Muscle of leg (tissue), 9 donors: ENCODE measurements around the gene NCF1. TPM values are rescaled to one million over a fixed set of nuclear protein-coding genes. Genes with fewer than 3 reads are reported as not detected.

Experiments
- polyA plus RNA-seq, 8 donors: library from polyadenylated mRNA; unstranded; fragments of 120-200 nt; gene quantifications; one replicate each; pipeline versions ENCODE4 v1.2.1 to v1.2.3, GENCODE V29; 2013; ENCODE audit warnings: inconsistent platforms in 1 of 8, low replicate concordance in 1 of 8; ENCODE audit not compliant: insufficient read length in 8 of 8, insufficient read depth in 1 of 8
- total RNA-seq: library from RNA; stranded (reverse); fragments of 120-200 nt; gene quantifications from one replicate; pipeline ENCODE4 v1.2.4, GENCODE V29; 2013

The NCF1 gene
- total and polyA plus RNA-seq, 9 donors, result 0.66 to 3.4 (median 1.4) TPM

Other genes with a start within 250 kb of the NCF1 start
- 101 TPM for gene GTF2I, start 116.3 kb upstream of the NCF1 start, total RNA-seq
- gene GTF2I, start 116.3 kb upstream of the NCF1 start, polyA plus RNA-seq, result 100 to 1,000 TPM; 126 to 171 (median 150) TPM
- 14.9 TPM for gene GTF2IRD2, start 77.6 kb downstream of the NCF1 start, total RNA-seq
- gene GTF2IRD2, start 77.6 kb downstream of the NCF1 start, polyA plus RNA-seq, result 10 to 100 TPM in 7 of 8 donors, 1 to 10 TPM in 1; 8.1 to 18.1 (median 11.6) TPM
- 9.8 TPM for gene CASTOR2, start 190.7 kb downstream of the NCF1 start, total RNA-seq
- gene CASTOR2, start 190.7 kb downstream of the NCF1 start, polyA plus RNA-seq, result 10 to 100 TPM in 4 of 8 donors, 1 to 10 TPM in 4; 7.7 to 13.0 (median 10.4) TPM